Endothelial cell of umbilical vein (primary cell): ENCODE results near the gene CDIP1. TPM values are rescaled to one million over a fixed set of nuclear protein-coding genes. Genes with fewer than 3 reads are reported as not detected.

ENCODE experiments used
- BruUV-seq: library from RNA; stranded (reverse); fragments of 400-500 nt; replicated peaks from 2 replicates; lab custom pipeline; 2021; lab: Mats Ljungman, UMichigan
- CTCF ChIA-PET: fragments of 300-600, 350-600 bp; sonication (Branson Sonifier 250); formaldehyde crosslinking; loops from one replicate; lab custom pipeline; 2021; ENCODE audit warnings: antibody characterized with exemption, inconsistent platforms; lab: Charles Lee
- POLR2A ChIA-PET: fragments of 300-600, 350-600 bp; sonication (Branson Sonifier 250); formaldehyde crosslinking; loops from one replicate; lab custom pipeline; 2021; ENCODE audit warnings: antibody characterized with exemption, inconsistent platforms; lab: Charles Lee
- DNase-seq: peaks from one replicate; pipeline ENCODE4 v3.0.0-alpha.2; 2011; ENCODE audit warnings: low read depth, low spot score
- FAIRE-seq: peaks from 2 replicates; lab custom pipeline; 2011; peaks lifted over from hg19 to GRCh38; lab: Jason Lieb, UNC
- H2AFZ ChIP-seq: 2 replicates; pipeline ENCODE4 v1.6.0; 2012; ENCODE audit warnings: low read depth, low read length, control low read depth, inconsistent platforms
- H3K27ac ChIP-seq: 2 replicates; pipeline ENCODE4 v1.5.1; 2011; ENCODE audit warnings: low read depth, mild to moderate bottlenecking, control low read depth, low read length, moderate library complexity; ENCODE audit not compliant: insufficient read depth
- H3K27me3 ChIP-seq, 2 experiments: 2 replicates each; pipeline versions ENCODE4 v1.6.0 to v1.6.1; 2011; ENCODE audit warnings: low read length in 2 of 2, mixed read lengths in 1 of 2; ENCODE audit not compliant: control insufficient read depth in 2 of 2, insufficient read depth in 2 of 2
- H3K36me3 ChIP-seq, 2 experiments: 2 replicates in 1 of 2; 3 replicates in 1 of 2; pipeline ENCODE4 v1.5.1; 2011; ENCODE audit warnings: low read length in 2 of 2, mild to moderate bottlenecking in 1 of 2, moderate library complexity in 1 of 2; ENCODE audit not compliant: control insufficient read depth in 2 of 2, insufficient read depth in 2 of 2; ENCODE audit errors: extremely low read depth in 1 of 2
- H3K4me1 ChIP-seq: 3 replicates; pipeline ENCODE4 v1.5.1; 2011; ENCODE audit warnings: mild to moderate bottlenecking, low read length; ENCODE audit not compliant: control insufficient read depth, insufficient read depth; ENCODE audit errors: extremely low read depth
- H3K4me2 ChIP-seq: 2 replicates; pipeline ENCODE4 v1.6.1; 2011; ENCODE audit warnings: low read length, control low read depth, mixed read lengths; ENCODE audit not compliant: insufficient read depth
- H3K4me3 ChIP-seq, 3 experiments: fragments of 200-600 bp in 1 of 3; sonication (generic), shearing (Covaris generic) in 1 of 3; replicated peaks in 1 of 3; 2 replicates each; pipeline ENCODE4 v1.5.1; 2011 to 2016; ENCODE audit warnings: control low read depth in 3 of 3, low read length in 3 of 3, mild to moderate bottlenecking in 2 of 3, inconsistent platforms in 1 of 3, low read depth in 1 of 3, moderate library complexity in 1 of 3; ENCODE audit not compliant: insufficient read depth in 1 of 3
- H3K79me2 ChIP-seq: 2 replicates; pipeline ENCODE4 v1.6.0; 2012; ENCODE audit warnings: low read length, inconsistent platforms; ENCODE audit not compliant: control insufficient read depth, insufficient read depth
- H3K9ac ChIP-seq: replicated peaks from 2 replicates; pipeline ENCODE3; 2011; ENCODE audit warnings: low read length, control low read depth; ENCODE audit not compliant: insufficient read depth; ENCODE audit errors: extremely low read depth
- H3K9me1 ChIP-seq: replicated peaks from 3 replicates; pipeline ENCODE4 v1.6.0; 2011; ENCODE audit warnings: mild to moderate bottlenecking, low read length; ENCODE audit not compliant: control insufficient read depth, insufficient read depth; ENCODE audit errors: extremely low read depth
- H3K9me3 ChIP-seq: replicated peaks from 2 replicates; pipeline ENCODE4 v1.5.1; 2012; ENCODE audit warnings: low read length, inconsistent platforms; ENCODE audit not compliant: control insufficient read depth, insufficient read depth
- H4K20me1 ChIP-seq: replicated peaks from 2 replicates; pipeline ENCODE3; 2011; ENCODE audit warnings: mild to moderate bottlenecking, low read length; ENCODE audit not compliant: control insufficient read depth, insufficient read depth; ENCODE audit errors: extremely low read depth
- EZH2 ChIP-seq: IDR thresholded peaks from 2 replicates; pipeline ENCODE4 v1.6.1; 2012; ENCODE audit warnings: borderline replicate concordance, low read depth, mild to moderate bottlenecking, moderate library complexity, low read length, inconsistent platforms; ENCODE audit not compliant: severe bottlenecking
- FOS ChIP-seq: IDR thresholded peaks from 2 replicates; pipeline ENCODE4 v1.6.1; 2011; ENCODE audit warnings: mild to moderate bottlenecking, low read length, moderate library complexity, borderline replicate concordance; ENCODE audit not compliant: insufficient read depth
- GATA2 ChIP-seq: IDR thresholded peaks from 2 replicates; pipeline ENCODE4 v1.7.0; 2011; ENCODE audit warnings: low read depth, mild to moderate bottlenecking, moderate library complexity, mixed read lengths, low read length; ENCODE audit not compliant: insufficient read length, insufficient read depth
- JUN ChIP-seq: IDR thresholded peaks from 2 replicates; pipeline ENCODE4 v1.6.1; 2011; ENCODE audit warnings: borderline replicate concordance, low read depth; ENCODE audit not compliant: insufficient read length, insufficient read depth
- MYC ChIP-seq: IDR thresholded peaks from one replicate; pipeline ENCODE4 v1.6.1; 2011; ENCODE audit warnings: mild to moderate bottlenecking, low read depth, low read length
- POLR2A ChIP-seq: IDR thresholded peaks from 2 replicates; pipeline ENCODE4 v1.6.1; 2012; ENCODE audit warnings: low read depth, mild to moderate bottlenecking, control low read depth, low read length
- POLR2AphosphoS5 ChIP-seq: IDR thresholded peaks from 2 replicates; pipeline ENCODE4 v1.6.1; 2012; ENCODE audit warnings: low read depth, mild to moderate bottlenecking, control low read depth, low read length, moderate library complexity; ENCODE audit not compliant: insufficient read depth
- dilution Hi-C: fragments of 300-500 bp; cut with MboI; formaldehyde crosslinking; loops from one replicate; pipeline ENCODE4 v1.15.0; 2019; ENCODE audit warnings: low sequenced_read_pairs; ENCODE audit not compliant: extremely low pct_ligation_motif_present
- intact Hi-C: fragments of 100-400 bp; cut with micrococcal nuclease; formaldehyde crosslinking; loops from one replicate; pipeline ENCODE4 v1.10.0; 2022
- polyA plus RNA-seq, 4 experiments: library from polyadenylated mRNA; depleted of rRNA in 3 of 4; stranded (reverse) in 3 of 4; unstranded in 1 of 4; fragments of >200 nt; gene quantifications; 2 replicates each; pipeline versions ENCODE4 v1.2.1 to v1.2.3, GENCODE V29; 2011 to 2012; ENCODE audit warnings: missing spikeins in 1 of 4
- total RNA-seq: library from RNA; stranded (reverse); gene quantifications from 2 replicates; pipeline ENCODE4 v1.2.3, GENCODE V29; 2021
- TF ChIP-seq, protein P1 (sequence below): IDR thresholded peaks from 2 replicates; pipeline ENCODE4 v1.6.1; 2011; ENCODE audit not compliant: insufficient read depth, insufficient read length
- TF ChIP-seq, protein P2 (sequence below), 2 donors: IDR thresholded peaks; 1 replicate in 1 of 2; 2 replicates in 1 of 2; pipeline ENCODE4 v1.5.1; 2011; ENCODE audit warnings: low read length in 2 of 2, mild to moderate bottlenecking in 2 of 2, moderate library complexity in 2 of 2, control low read depth in 1 of 2, inconsistent platforms in 1 of 2, low read depth in 1 of 2; ENCODE audit not compliant: insufficient read depth in 1 of 2; ENCODE audit errors: extremely low read depth in 1 of 2

Gene CDIP1
- total and polyA plus RNA-seq, 2 donors (not counting 3 experiments of a cell fraction or from before 2014, with no cell fraction given): 33.9 to 37.4 TPM

DNA sequence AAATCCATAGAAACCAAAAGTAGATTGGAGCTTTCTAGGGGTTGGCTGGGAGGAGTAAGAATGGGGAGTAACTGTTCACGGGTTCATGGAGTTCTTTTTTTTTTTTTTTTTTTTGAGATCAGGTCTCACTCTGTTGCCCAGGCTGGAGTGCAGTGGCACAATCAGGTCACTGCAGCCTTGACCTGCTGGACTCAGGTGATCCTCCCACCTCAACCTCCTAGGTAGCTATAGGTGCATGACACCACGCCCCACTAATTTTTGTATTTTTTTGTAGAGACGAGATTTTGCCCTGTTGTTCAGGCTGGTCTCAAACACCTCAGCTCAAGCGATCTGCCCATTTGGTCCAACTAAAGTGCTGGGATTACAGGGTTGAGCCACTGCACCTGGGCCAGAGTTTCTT lies 65.7 kb downstream of the CDIP1 start:
- dilution Hi-C loops: no loop called here
- Histone ChIP-seq H3K9me1 (no peaks in the 10 kb centered on the region), H2AFZ (no peak overlapping the region), H3K4me2 (no peak overlapping the region), H4K20me1 (no peaks in the 10 kb centered on the region), H3K79me2 (peaks cover 7% of the 10 kb centered on the region), H3K9me3 (no peaks in the 10 kb centered on the region), H3K9ac (no peak overlapping the region), H3K36me3 (peaks cover 4 to 5% of the 10 kb centered on the region in 2 experiments), H3K4me1 (peaks cover 7% of the 10 kb centered on the region), H3K27ac (no peak overlapping the region), H3K4me3 (no peak overlapping the region), H3K27me3 (no peaks in the 10 kb centered on the region)
- TF ChIP-seq POLR2AphosphoS5 (no peak), POLR2A (no peak), MYC (no peak), GATA2 (no peak)
- FAIRE-seq: no peak
- ChIA-PET POLR2A (interaction anchor here (0.7 kb wide), 1 partner anchor 188 kb away, joined by 6 read pairs; no protein-coding TSS in a partner anchor), CTCF (no interaction called here)
- intact Hi-C loops: no loop called here
- BruUV-seq: no TSS peak
- DNase-seq: no peak

DNA sequence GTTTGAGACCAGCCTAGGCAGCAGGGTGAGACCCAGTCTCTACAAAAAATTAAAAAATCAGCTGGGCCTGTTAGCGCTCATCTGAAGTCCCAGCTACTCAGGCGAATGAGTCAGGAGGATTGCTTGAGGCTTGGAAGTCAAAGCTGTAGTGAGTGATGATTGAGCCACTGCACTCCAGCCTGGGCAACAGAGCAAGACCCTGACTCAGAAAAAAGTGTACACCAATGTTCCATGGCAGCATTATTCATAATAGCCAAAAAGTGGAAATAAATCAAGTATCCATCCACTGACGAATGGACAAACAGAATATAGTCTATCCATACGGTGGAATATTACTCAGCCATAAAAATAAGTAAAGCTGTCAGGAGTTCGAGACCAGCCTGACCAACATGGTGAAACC lies 66.7 kb downstream of the CDIP1 start:
- no peak overlapping the region for H2AFZ ChIP-seq
- H3K4me1 ChIP-seq: peaks cover 4% of the 10 kb centered on the region
- H3K4me3 ChIP-seq: no peak overlapping the region
- H3K36me3 ChIP-seq: peaks cover 4 to 5% of the 10 kb centered on the region in 2 experiments
- H3K9me3 ChIP-seq: no peaks in the 10 kb centered on the region
- no peak for DNase-seq
- FAIRE-seq: no peak
- H3K79me2 ChIP-seq: peaks cover 6% of the 10 kb centered on the region
- BruUV-seq: no TSS peak
- POLR2A ChIA-PET: no interaction called here
- no peak overlapping the region for H3K4me2 ChIP-seq
- TF ChIP-seq EZH2 (no peak), JUN (no peak), GATA2 (no peak), MYC (no peak), FOS (no peak), POLR2A (no peak), POLR2AphosphoS5 (no peak)
- TF ChIP-seq, protein P1, sequence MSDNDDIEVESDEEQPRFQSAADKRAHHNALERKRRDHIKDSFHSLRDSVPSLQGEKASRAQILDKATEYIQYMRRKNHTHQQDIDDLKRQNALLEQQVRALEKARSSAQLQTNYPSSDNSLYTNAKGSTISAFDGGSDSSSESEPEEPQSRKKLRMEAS: no peak
- TF ChIP-seq, protein P2, sequence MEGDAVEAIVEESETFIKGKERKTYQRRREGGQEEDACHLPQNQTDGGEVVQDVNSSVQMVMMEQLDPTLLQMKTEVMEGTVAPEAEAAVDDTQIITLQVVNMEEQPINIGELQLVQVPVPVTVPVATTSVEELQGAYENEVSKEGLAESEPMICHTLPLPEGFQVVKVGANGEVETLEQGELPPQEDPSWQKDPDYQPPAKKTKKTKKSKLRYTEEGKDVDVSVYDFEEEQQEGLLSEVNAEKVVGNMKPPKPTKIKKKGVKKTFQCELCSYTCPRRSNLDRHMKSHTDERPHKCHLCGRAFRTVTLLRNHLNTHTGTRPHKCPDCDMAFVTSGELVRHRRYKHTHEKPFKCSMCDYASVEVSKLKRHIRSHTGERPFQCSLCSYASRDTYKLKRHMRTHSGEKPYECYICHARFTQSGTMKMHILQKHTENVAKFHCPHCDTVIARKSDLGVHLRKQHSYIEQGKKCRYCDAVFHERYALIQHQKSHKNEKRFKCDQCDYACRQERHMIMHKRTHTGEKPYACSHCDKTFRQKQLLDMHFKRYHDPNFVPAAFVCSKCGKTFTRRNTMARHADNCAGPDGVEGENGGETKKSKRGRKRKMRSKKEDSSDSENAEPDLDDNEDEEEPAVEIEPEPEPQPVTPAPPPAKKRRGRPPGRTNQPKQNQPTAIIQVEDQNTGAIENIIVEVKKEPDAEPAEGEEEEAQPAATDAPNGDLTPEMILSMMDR (IDR thresholded peaks at IDR 0.05; ENCODE audit: extremely low read depth in 1 of 2, insufficient read depth in 1 of 2, low read depth in 1 of 2, low read length in 2 of 2): no peak
- dilution Hi-C loops (no loop called here), intact Hi-C loops (no loop called here)
- H4K20me1 ChIP-seq: no peaks in the 10 kb centered on the region
- no peaks in the 10 kb centered on the region for H3K27me3 ChIP-seq
- no peak overlapping the region for H3K9ac ChIP-seq
- CTCF ChIA-PET: interaction anchor here (0.7 kb wide), 1 partner anchor 29 kb away, joined by 3 read pairs; no protein-coding TSS in a partner anchor
- no peak overlapping the region for H3K27ac ChIP-seq
- no peaks in the 10 kb centered on the region for H3K9me1 ChIP-seq
